Central memory CD8-positive, alpha-beta T cell (primary cell): ENCODE results near the gene SPOCK1.

ENCODE experiments used
- ATAC-seq: fragments of 150-1000 bp; cut with Tn5 transposase; replicated peaks from 2 replicates; pipeline ENCODE4 v1.10.0; 2022; ENCODE audit warnings: mild to moderate bottlenecking, moderate FRiP score, moderate number of reproducible peaks; ENCODE audit not compliant: poor library complexity, severe bottlenecking; ENCODE audit errors: extremely low read depth
- DNase-seq, 2 donors: peaks; one replicate each; pipeline ENCODE4 v3.0.0; 2021; ENCODE audit warnings: low spot score in 2 of 2
- H3K27ac Mint-ChIP-seq: one replicate; pipeline ENCODE4 v1.8.0; 2022; ENCODE audit warnings: low read depth, mild to moderate bottlenecking, moderate library complexity, mixed read lengths
- H3K27me3 Mint-ChIP-seq: one replicate; pipeline ENCODE4 v1.8.0; 2022; ENCODE audit warnings: mixed read lengths
- H3K36me3 Mint-ChIP-seq: one replicate; pipeline ENCODE4 v1.8.0; 2022; ENCODE audit warnings: mild to moderate bottlenecking, moderate library complexity, mixed read lengths; ENCODE audit not compliant: insufficient read depth
- H3K4me1 Mint-ChIP-seq: one replicate; pipeline ENCODE4 v1.8.0; 2022; ENCODE audit warnings: mixed read lengths
- H3K4me3 Mint-ChIP-seq: one replicate; pipeline ENCODE4 v1.8.0; 2022; ENCODE audit warnings: mild to moderate bottlenecking, moderate library complexity, mixed read lengths
- H3K9me3 Mint-ChIP-seq: one replicate; pipeline ENCODE4 v1.8.0; 2022; ENCODE audit warnings: mixed read lengths

SPOCK1 gene

GRCh38 chr5:137099651-137100050 is 399.5 kb downstream of the SPOCK1 start:
- no peak overlapping the region for H3K27ac Mint-ChIP-seq
- no peaks in the 10 kb centered on the region for H3K36me3 Mint-ChIP-seq
- H3K4me1 Mint-ChIP-seq = no peaks in the 10 kb centered on the region
- no peak overlapping the region for H3K4me3 Mint-ChIP-seq
- DNase-seq (no peak), ATAC-seq (no peak)
- H3K27me3 Mint-ChIP-seq = no peaks in the 10 kb centered on the region
- H3K9me3 Mint-ChIP-seq = no peaks in the 10 kb centered on the region

GRCh38 chr5:137098663-137099062 is 400.5 kb downstream of the SPOCK1 start:
- no peak overlapping the region for H3K4me3 Mint-ChIP-seq
- DNase-seq = no peak
- no peak for ATAC-seq
- no peaks in the 10 kb centered on the region for H3K4me1 Mint-ChIP-seq
- H3K9me3 Mint-ChIP-seq = no peaks in the 10 kb centered on the region
- H3K27me3 Mint-ChIP-seq = no peaks in the 10 kb centered on the region
- H3K36me3 Mint-ChIP-seq = no peaks in the 10 kb centered on the region
- H3K27ac Mint-ChIP-seq = no peak overlapping the region

GRCh38 chr5:137098238-137098637 is 400.9 kb downstream of the SPOCK1 start:
- no peaks in the 10 kb centered on the region for H3K4me1 Mint-ChIP-seq
- DNase-seq (no peak), ATAC-seq (no peak)
- H3K27me3 Mint-ChIP-seq = no peaks in the 10 kb centered on the region
- H3K4me3 Mint-ChIP-seq = no peak overlapping the region
- no peak overlapping the region for H3K27ac Mint-ChIP-seq
- H3K9me3 Mint-ChIP-seq = no peaks in the 10 kb centered on the region
- H3K36me3 Mint-ChIP-seq = no peaks in the 10 kb centered on the region

GRCh38 chr5:137097203-137097602 is 401.9 kb downstream of the SPOCK1 start:
- H3K9me3 Mint-ChIP-seq = no peaks in the 10 kb centered on the region
- no peak for DNase-seq
- H3K36me3 Mint-ChIP-seq = no peaks in the 10 kb centered on the region
- no peak overlapping the region for H3K27ac Mint-ChIP-seq
- ATAC-seq = no peak
- no peak overlapping the region for H3K4me3 Mint-ChIP-seq
- no peaks in the 10 kb centered on the region for H3K4me1 Mint-ChIP-seq
- H3K27me3 Mint-ChIP-seq = no peaks in the 10 kb centered on the region

- Mint-ChIP-seq H3K27me3 (no peaks in the 10 kb centered on the region), H3K9me3 (no peaks in the 10 kb centered on the region), H3K4me3 (no peak overlapping the region), H3K27ac (no peak overlapping the region), H3K36me3 (no peaks in the 10 kb centered on the region), H3K4me1 (no peaks in the 10 kb centered on the region)
- ATAC-seq (no peak), DNase-seq (no peak)
Measured at GRCh38 chr5:137096149-137097103, 402.7 kb downstream of the SPOCK1 start.

- H3K4me3 Mint-ChIP-seq = no peak overlapping the region
- H3K4me1 Mint-ChIP-seq = no peaks in the 10 kb centered on the region
- no peaks in the 10 kb centered on the region for H3K36me3 Mint-ChIP-seq
- H3K27me3 Mint-ChIP-seq = no peaks in the 10 kb centered on the region
- no peak for DNase-seq
- H3K27ac Mint-ChIP-seq = no peak overlapping the region
- no peaks in the 10 kb centered on the region for H3K9me3 Mint-ChIP-seq
- no peak for ATAC-seq
Measured at GRCh38 chr5:137095597-137095996, 403.5 kb downstream of the SPOCK1 start.

GRCh38 chr5:137092831-137093230 is 406.3 kb downstream of the SPOCK1 start:
- no peak overlapping the region for H3K27ac Mint-ChIP-seq
- ATAC-seq (no peak), DNase-seq (no peak)
- H3K4me3 Mint-ChIP-seq = no peak overlapping the region
- H3K4me1 Mint-ChIP-seq = no peaks in the 10 kb centered on the region
- H3K36me3 Mint-ChIP-seq = no peaks in the 10 kb centered on the region
- H3K9me3 Mint-ChIP-seq = peaks cover 6% of the 10 kb centered on the region
- peaks cover 10% of the 10 kb centered on the region for H3K27me3 Mint-ChIP-seq

- H3K4me1 Mint-ChIP-seq = no peaks in the 10 kb centered on the region
- no peak overlapping the region for H3K4me3 Mint-ChIP-seq
Measured at GRCh38 chr5:137091472-137091871, 407.7 kb downstream of the SPOCK1 start.

GRCh38 chr5:137090721-137091120 is 408.4 kb downstream of the SPOCK1 start:
- H3K27me3 Mint-ChIP-seq = peaks cover 10% of the 10 kb centered on the region
- ATAC-seq = no peak
- H3K27ac Mint-ChIP-seq = no peak overlapping the region
- H3K9me3 Mint-ChIP-seq = peaks cover 6% of the 10 kb centered on the region
- no peak overlapping the region for H3K4me3 Mint-ChIP-seq
- no peaks in the 10 kb centered on the region for H3K4me1 Mint-ChIP-seq
- no peaks in the 10 kb centered on the region for H3K36me3 Mint-ChIP-seq
- DNase-seq = no peak

More at GRCh38 chr5:137091472-137091871, 407.7 kb downstream of the SPOCK1 start:
- ATAC-seq = no peak
- no peak for DNase-seq
- H3K36me3 Mint-ChIP-seq = no peaks in the 10 kb centered on the region
- H3K27me3 Mint-ChIP-seq = peaks cover 10% of the 10 kb centered on the region
- no peak overlapping the region for H3K27ac Mint-ChIP-seq
- H3K9me3 Mint-ChIP-seq = peaks cover 6% of the 10 kb centered on the region

- no peaks in the 10 kb centered on the region for H3K36me3 Mint-ChIP-seq
Measured at GRCh38 chr5:137090151-137090550, 409.0 kb downstream of the SPOCK1 start.

GRCh38 chr5:137088175-137088574 is 411.0 kb downstream of the SPOCK1 start:
- no peak overlapping the region for H3K27ac Mint-ChIP-seq
- no peak overlapping the region for H3K4me3 Mint-ChIP-seq
- peaks cover 10% of the 10 kb centered on the region for H3K27me3 Mint-ChIP-seq
- H3K9me3 Mint-ChIP-seq = peaks cover 6% of the 10 kb centered on the region
- H3K4me1 Mint-ChIP-seq = no peaks in the 10 kb centered on the region
- DNase-seq (no peak), ATAC-seq (no peak)
- H3K36me3 Mint-ChIP-seq = no peaks in the 10 kb centered on the region

More at GRCh38 chr5:137090151-137090550, 409.0 kb downstream of the SPOCK1 start:
- Mint-ChIP-seq H3K4me3 (no peak overlapping the region), H3K27me3 (peaks cover 10% of the 10 kb centered on the region), H3K9me3 (peaks cover 6% of the 10 kb centered on the region), H3K4me1 (no peaks in the 10 kb centered on the region), H3K27ac (no peak overlapping the region)
- ATAC-seq (no peak), DNase-seq (no peak)

GRCh38 chr5:137086342-137086741 is 412.8 kb downstream of the SPOCK1 start:
- Mint-ChIP-seq H3K27ac (no peak overlapping the region), H3K36me3 (no peaks in the 10 kb centered on the region), H3K4me1 (no peaks in the 10 kb centered on the region), H3K9me3 (peaks cover 6% of the 10 kb centered on the region), H3K4me3 (no peak overlapping the region), H3K27me3 (peaks cover 15% of the 10 kb centered on the region)
- DNase-seq = no peak
- ATAC-seq = no peak

GRCh38 chr5:137085206-137085605 is 413.9 kb downstream of the SPOCK1 start:
- Mint-ChIP-seq H3K27me3 (peaks cover 20% of the 10 kb centered on the region), H3K4me1 (no peaks in the 10 kb centered on the region), H3K4me3 (no peak overlapping the region), H3K36me3 (no peaks in the 10 kb centered on the region), H3K27ac (no peak overlapping the region), H3K9me3 (peaks cover 6% of the 10 kb centered on the region)
- DNase-seq = no peak
- no peak for ATAC-seq
